ENCODE results near the gene IGFN1. TPM values are rescaled to one million over a fixed set of nuclear protein-coding genes. Genes with fewer than 3 reads are reported as not detected.

Gene IGFN1
- total and polyA plus RNA-seq, 9 of the 15 experiments (the other 6 are each of a cell fraction or from before 2014, with no cell fraction given) = 0.04 TPM; not detected in 8

DNA sequence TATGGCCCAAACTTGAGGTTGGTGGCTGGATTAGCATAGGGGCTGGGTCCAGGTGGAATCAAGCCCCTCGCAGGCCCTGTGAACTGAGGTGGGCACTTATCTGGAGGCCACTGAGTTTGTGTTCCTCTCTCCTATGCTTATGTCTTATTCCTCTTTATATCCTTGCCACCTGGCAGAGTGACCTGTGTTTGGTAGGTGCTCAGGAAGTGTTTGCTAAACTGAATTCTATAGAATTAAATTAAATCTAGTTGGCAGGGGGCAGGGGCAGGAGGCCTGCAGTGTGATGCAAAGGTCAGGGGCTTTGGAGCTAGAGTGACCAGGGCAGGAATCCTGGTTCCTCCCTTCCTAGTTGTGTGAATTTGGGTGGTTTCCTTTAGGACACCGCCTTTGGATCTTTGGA is 35.3 kb upstream of the IGFN1 start:
- Histone ChIP-seq H3K27me3 (ENCODE audit: control insufficient read depth in 2 of 2, insufficient read depth in 2 of 2, low read length in 2 of 2) (no peaks in the 10 kb centered on the region), H3K4me2 (ENCODE audit: insufficient read depth, low read length) (no peak overlapping the region), H3K36me3 (ENCODE audit: control insufficient read depth, insufficient read depth, low read length) (peaks cover 25% of the 10 kb centered on the region), H3K4me3 (no peak overlapping the region), H3K9me1 (ENCODE audit: control insufficient read depth, insufficient read depth, low read length) (no peaks in the 10 kb centered on the region), H3K79me2 (ENCODE audit: control insufficient read depth, insufficient read depth, low read length) (peaks cover 12% of the 10 kb centered on the region; the same call in 2 of the 3 replicates), H3K9me3 (replicated peaks; ENCODE audit: control insufficient read depth, insufficient read depth, low read depth, low read length) (no peaks in the 10 kb centered on the region), H4K20me1 (replicated peaks; ENCODE audit: control insufficient read depth, insufficient read depth, low read length) (no peaks in the 10 kb centered on the region), H3K9ac (ENCODE audit: insufficient read depth in 1 of 2, low read depth in 2 of 2, low read length in 2 of 2) (no peak overlapping the region), H3K27ac (ENCODE audit: extremely low read depth, low read depth, low read length) (no peak overlapping the region), H2AFZ (ENCODE audit: low read depth, low read length) (peak overlapping the region; percentile 61), H3K4me1 (replicated peaks in 1 of 2; ENCODE audit: control insufficient read depth in 2 of 2, insufficient read depth in 2 of 2, low read length in 2 of 2) (peaks cover 13 to 25% of the 10 kb centered on the region in 2 experiments)
- ChIA-PET CTCF (ENCODE audit: low intra/inter-chr PET ratio) (no interaction called here), POLR2A (interaction anchor here (9.8 kb wide), 1 partner anchor 13 kb away, joined by 121 read pairs; no protein-coding TSS in a partner anchor)
- in situ Hi-C loops (cut with MboI) = no loop called here
- FAIRE-seq (no peak), DNase-seq (ENCODE audit: extremely low read depth in 1 of 4, low spot score in 3 of 4) (no peak), ATAC-seq (no peak)
- WGBS (ENCODE audit: insufficient coverage, low coverage, missing lambda C conversion rate) = 58% methylated on average over 2 of the region's 2 CpGs
- no peak for TF ChIP-seq MTA2 (IDR thresholded peaks at IDR 0.05; ENCODE audit: low read depth)
- peak; percentile 49 for TF ChIP-seq TBP (optimal IDR thresholded peaks at IDR 0.05; ENCODE audit: low read depth, low read length)
- TF ChIP-seq, protein P1, sequence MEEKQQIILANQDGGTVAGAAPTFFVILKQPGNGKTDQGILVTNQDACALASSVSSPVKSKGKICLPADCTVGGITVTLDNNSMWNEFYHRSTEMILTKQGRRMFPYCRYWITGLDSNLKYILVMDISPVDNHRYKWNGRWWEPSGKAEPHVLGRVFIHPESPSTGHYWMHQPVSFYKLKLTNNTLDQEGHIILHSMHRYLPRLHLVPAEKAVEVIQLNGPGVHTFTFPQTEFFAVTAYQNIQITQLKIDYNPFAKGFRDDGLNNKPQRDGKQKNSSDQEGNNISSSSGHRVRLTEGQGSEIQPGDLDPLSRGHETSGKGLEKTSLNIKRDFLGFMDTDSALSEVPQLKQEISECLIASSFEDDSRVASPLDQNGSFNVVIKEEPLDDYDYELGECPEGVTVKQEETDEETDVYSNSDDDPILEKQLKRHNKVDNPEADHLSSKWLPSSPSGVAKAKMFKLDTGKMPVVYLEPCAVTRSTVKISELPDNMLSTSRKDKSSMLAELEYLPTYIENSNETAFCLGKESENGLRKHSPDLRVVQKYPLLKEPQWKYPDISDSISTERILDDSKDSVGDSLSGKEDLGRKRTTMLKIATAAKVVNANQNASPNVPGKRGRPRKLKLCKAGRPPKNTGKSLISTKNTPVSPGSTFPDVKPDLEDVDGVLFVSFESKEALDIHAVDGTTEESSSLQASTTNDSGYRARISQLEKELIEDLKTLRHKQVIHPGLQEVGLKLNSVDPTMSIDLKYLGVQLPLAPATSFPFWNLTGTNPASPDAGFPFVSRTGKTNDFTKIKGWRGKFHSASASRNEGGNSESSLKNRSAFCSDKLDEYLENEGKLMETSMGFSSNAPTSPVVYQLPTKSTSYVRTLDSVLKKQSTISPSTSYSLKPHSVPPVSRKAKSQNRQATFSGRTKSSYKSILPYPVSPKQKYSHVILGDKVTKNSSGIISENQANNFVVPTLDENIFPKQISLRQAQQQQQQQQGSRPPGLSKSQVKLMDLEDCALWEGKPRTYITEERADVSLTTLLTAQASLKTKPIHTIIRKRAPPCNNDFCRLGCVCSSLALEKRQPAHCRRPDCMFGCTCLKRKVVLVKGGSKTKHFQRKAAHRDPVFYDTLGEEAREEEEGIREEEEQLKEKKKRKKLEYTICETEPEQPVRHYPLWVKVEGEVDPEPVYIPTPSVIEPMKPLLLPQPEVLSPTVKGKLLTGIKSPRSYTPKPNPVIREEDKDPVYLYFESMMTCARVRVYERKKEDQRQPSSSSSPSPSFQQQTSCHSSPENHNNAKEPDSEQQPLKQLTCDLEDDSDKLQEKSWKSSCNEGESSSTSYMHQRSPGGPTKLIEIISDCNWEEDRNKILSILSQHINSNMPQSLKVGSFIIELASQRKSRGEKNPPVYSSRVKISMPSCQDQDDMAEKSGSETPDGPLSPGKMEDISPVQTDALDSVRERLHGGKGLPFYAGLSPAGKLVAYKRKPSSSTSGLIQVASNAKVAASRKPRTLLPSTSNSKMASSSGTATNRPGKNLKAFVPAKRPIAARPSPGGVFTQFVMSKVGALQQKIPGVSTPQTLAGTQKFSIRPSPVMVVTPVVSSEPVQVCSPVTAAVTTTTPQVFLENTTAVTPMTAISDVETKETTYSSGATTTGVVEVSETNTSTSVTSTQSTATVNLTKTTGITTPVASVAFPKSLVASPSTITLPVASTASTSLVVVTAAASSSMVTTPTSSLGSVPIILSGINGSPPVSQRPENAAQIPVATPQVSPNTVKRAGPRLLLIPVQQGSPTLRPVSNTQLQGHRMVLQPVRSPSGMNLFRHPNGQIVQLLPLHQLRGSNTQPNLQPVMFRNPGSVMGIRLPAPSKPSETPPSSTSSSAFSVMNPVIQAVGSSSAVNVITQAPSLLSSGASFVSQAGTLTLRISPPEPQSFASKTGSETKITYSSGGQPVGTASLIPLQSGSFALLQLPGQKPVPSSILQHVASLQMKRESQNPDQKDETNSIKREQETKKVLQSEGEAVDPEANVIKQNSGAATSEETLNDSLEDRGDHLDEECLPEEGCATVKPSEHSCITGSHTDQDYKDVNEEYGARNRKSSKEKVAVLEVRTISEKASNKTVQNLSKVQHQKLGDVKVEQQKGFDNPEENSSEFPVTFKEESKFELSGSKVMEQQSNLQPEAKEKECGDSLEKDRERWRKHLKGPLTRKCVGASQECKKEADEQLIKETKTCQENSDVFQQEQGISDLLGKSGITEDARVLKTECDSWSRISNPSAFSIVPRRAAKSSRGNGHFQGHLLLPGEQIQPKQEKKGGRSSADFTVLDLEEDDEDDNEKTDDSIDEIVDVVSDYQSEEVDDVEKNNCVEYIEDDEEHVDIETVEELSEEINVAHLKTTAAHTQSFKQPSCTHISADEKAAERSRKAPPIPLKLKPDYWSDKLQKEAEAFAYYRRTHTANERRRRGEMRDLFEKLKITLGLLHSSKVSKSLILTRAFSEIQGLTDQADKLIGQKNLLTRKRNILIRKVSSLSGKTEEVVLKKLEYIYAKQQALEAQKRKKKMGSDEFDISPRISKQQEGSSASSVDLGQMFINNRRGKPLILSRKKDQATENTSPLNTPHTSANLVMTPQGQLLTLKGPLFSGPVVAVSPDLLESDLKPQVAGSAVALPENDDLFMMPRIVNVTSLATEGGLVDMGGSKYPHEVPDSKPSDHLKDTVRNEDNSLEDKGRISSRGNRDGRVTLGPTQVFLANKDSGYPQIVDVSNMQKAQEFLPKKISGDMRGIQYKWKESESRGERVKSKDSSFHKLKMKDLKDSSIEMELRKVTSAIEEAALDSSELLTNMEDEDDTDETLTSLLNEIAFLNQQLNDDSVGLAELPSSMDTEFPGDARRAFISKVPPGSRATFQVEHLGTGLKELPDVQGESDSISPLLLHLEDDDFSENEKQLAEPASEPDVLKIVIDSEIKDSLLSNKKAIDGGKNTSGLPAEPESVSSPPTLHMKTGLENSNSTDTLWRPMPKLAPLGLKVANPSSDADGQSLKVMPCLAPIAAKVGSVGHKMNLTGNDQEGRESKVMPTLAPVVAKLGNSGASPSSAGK (IDR thresholded peaks at IDR 0.05) = no peak
- no peak for TF ChIP-seq EGR1 (conservative IDR thresholded peaks at IDR 0.05)
- BruUV-seq (replicated peaks) = no TSS peak
- intact Hi-C loops (cut with micrococcal nuclease) = no loop called here

Data from K562 (cell line).